NB4 (cell line): ENCODE data around the gene SPIB.

ENCODE experiments used
- DNase-seq: peaks from one replicate; pipeline ENCODE4 v3.0.0; 2010; ENCODE audit warnings: low read depth
- H3K4me3 ChIP-seq: one replicate; pipeline ENCODE4 v1.5.1; 2011; ENCODE audit warnings: mild to moderate bottlenecking, low read depth, low read length, moderate library complexity
- MYC ChIP-seq: IDR thresholded peaks from 2 replicates; pipeline ENCODE4 v1.6.1; 2011; ENCODE audit warnings: low read depth, low read length
- POLR2A ChIP-seq: IDR thresholded peaks from 2 replicates; pipeline ENCODE4 v1.6.1; 2011; ENCODE audit warnings: mild to moderate bottlenecking; ENCODE audit not compliant: insufficient read length; ENCODE audit errors: extremely low read depth
- TF ChIP-seq, protein P1 (sequence below): IDR thresholded peaks from one replicate; pipeline ENCODE4 v1.5.1; 2012; ENCODE audit warnings: low read depth, low read length
- TF ChIP-seq, protein P2 (sequence below): IDR thresholded peaks from 2 replicates; pipeline ENCODE4 v1.6.1; 2011; ENCODE audit warnings: low read depth, low read length

The SPIB gene

DNA sequence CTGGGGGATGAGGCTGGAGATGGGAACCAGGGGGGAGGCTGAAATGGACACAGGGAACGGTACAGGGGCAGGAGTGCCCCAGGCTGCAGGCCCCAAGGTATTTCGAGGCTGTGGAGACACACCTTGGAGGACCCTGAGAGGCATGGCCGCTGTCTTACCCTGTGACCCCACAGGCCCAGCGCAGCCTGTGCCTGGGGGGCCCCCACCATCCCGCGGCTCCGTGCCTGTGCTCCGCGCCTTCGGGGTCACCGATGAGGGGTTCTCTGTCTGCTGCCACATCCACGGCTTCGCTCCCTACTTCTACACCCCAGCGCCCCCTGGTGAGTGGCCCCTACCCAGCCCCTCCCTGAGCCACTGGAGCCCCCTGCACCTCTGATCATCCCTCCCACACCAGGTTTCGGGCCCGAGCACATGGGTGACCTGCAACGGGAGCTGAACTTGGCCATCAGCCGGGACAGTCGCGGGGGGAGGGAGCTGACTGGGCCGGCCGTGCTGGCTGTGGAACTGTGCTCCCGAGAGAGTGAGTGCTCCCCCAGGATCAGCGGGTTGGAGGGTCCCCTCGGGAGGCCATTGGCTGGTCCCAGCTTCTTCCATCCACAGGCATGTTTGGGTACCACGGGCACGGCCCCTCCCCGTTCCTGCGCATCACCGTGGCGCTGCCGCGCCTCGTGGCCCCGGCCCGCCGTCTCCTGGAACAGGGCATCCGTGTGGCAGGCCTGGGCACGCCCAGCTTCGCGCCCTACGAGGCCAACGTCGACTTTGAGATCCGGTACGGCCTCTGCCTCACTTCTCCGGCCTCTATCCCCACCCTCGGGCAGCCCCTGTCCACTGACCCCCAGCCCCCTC is 16.9 kb upstream of the SPIB start:
- TF ChIP-seq MYC (no peak), POLR2A (no peak)
- TF ChIP-seq, protein P1, sequence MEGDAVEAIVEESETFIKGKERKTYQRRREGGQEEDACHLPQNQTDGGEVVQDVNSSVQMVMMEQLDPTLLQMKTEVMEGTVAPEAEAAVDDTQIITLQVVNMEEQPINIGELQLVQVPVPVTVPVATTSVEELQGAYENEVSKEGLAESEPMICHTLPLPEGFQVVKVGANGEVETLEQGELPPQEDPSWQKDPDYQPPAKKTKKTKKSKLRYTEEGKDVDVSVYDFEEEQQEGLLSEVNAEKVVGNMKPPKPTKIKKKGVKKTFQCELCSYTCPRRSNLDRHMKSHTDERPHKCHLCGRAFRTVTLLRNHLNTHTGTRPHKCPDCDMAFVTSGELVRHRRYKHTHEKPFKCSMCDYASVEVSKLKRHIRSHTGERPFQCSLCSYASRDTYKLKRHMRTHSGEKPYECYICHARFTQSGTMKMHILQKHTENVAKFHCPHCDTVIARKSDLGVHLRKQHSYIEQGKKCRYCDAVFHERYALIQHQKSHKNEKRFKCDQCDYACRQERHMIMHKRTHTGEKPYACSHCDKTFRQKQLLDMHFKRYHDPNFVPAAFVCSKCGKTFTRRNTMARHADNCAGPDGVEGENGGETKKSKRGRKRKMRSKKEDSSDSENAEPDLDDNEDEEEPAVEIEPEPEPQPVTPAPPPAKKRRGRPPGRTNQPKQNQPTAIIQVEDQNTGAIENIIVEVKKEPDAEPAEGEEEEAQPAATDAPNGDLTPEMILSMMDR = no peak
- TF ChIP-seq, protein P2, sequence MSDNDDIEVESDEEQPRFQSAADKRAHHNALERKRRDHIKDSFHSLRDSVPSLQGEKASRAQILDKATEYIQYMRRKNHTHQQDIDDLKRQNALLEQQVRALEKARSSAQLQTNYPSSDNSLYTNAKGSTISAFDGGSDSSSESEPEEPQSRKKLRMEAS = no peak
- no peak overlapping the region for H3K4me3 ChIP-seq
- DNase-seq = no peak

DNA sequence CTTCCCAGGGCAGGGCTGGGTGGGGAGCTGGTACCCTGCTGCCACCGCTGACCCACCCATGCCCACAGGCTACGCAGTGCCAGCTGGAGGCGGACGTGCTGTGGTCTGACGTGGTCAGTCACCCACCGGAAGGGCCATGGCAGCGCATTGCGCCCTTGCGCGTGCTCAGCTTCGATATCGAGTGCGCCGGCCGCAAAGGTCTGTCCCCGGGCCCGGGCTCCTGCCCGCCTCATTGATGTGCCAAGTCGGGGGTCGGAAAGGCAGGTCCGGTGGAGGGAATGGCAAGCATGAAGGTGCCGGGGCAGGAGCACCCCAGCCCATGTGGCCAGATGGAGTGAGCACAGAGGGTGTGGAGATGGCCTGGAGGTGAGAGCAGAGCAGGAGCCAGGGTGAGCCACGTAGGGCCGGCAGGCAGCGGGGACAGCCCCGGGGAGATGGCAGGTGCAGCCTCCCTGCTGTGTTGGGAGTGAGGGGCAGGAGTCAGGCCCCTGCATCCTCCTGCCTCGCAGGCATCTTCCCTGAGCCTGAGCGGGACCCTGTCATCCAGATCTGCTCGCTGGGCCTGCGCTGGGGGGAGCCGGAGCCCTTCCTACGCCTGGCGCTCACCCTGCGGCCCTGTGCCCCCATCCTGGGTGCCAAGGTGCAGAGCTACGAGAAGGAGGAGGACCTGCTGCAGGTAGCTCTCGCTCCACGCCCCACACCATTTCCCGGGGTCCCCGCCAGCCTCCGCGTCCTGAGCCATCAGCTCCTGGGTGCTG is 16.0 kb upstream of the SPIB start:
- TF ChIP-seq, protein P2 = no peak
- TF ChIP-seq MYC (no peak), POLR2A (no peak)
- TF ChIP-seq, protein P1 = no peak
- DNase-seq = no peak
- no peak overlapping the region for H3K4me3 ChIP-seq

DNA sequence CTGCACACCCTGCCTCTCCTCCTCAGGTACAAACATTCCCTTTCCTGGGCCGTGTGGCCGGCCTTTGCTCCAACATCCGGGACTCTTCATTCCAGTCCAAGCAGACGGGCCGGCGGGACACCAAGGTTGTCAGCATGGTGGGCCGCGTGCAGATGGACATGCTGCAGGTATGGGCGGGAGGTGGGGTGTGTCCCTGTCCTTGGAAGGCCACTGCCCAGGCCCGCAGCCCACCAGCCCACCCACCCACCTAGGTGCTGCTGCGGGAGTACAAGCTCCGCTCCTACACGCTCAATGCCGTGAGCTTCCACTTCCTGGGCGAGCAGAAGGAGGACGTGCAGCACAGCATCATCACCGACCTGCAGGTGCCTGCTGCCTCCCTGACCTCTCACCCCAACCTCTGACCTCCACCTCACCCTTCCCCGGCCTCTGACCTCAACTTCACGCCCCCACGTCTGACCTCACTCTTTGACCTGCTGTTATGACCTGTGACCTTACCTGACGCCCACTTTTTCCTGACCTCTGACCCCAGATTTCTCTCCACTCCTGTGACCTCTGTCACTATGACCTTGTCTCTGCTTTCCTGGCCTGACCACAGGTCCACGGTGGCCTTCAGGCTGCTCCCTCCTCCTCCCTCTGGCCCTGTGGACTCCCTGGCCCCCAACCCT is 12.4 kb upstream of the SPIB start:
- TF ChIP-seq MYC (no peak), POLR2A (no peak)
- TF ChIP-seq, protein P1 = no peak
- TF ChIP-seq, protein P2 = no peak
- no peak overlapping the region for H3K4me3 ChIP-seq
- DNase-seq = no peak

DNA sequence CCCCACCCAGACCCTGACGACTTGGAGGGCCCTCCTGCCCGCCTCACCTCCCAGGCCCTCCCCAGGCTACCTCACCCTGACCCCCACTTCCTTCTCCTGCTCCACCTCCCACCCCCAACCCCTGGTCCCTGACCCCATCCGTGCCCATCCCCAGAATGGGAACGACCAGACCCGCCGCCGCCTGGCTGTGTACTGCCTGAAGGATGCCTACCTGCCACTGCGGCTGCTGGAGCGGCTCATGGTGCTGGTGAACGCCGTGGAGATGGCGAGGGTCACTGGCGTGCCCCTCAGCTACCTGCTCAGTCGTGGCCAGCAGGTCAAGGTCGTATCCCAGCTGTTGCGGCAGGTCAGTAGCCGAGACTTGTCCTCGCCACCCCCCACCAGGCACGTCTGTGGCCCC is 11.9 kb upstream of the SPIB start:
- H3K4me3 ChIP-seq = no peak overlapping the region
- DNase-seq = no peak
- no peak for TF ChIP-seq MYC
- TF ChIP-seq, protein P1 = no peak
- no peak for TF ChIP-seq POLR2A
- TF ChIP-seq, protein P2 = no peak

DNA sequence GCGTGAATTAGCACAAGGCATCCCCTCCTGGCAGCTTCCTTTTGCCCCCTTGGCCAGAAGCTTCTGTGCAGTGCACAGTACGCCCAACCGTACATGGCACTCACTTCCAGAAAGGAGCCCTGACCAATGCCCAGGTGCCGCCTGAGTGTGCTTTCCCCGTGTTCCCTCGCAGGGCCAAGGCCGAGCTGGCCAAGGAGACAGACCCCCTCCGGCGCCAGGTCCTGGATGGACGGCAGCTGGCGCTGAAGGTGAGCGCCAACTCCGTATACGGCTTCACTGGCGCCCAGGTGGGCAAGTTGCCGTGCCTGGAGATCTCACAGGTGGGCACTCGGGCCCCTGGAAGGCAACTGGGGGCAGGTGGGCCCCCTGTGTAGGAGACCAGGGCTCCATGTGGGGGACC is 9.4 kb upstream of the SPIB start:
- no peak for DNase-seq
- TF ChIP-seq, protein P2 = no peak
- TF ChIP-seq MYC = no peak
- TF ChIP-seq POLR2A = no peak
- TF ChIP-seq, protein P1 = no peak
- no peak overlapping the region for H3K4me3 ChIP-seq
